Stimulated activated CD8-positive, alpha-beta memory T cell treated with anti-CD3 and anti-CD28 coated beads, Interleukin-2, amount 100 ng/mL, for 1 hour (primary cell): ENCODE results near the gene COX8C.
"Not testable (repeated sequence)": the region's sequence is repeated elsewhere in the genome, so short reads cannot be mapped to it uniquely, and the experiment has no call there.

ENCODE experiments used
- DNase-seq, 2 donors: peaks; one replicate each; pipeline ENCODE4 v3.0.0-alpha.2; 2020; ENCODE audit warnings: low read depth in 2 of 2

The COX8C gene

GRCh38 chr14:93320489-93320888 is 26.5 kb upstream of the COX8C start:
- DNase-seq: no peak

GRCh38 chr14:93322929-93323599 is 23.9 kb upstream of the COX8C start:
- no peak for DNase-seq

GRCh38 chr14:93323600-93324174 is 23.3 kb upstream of the COX8C start:
- no peak for DNase-seq

GRCh38 chr14:93326196-93326595 is 20.8 kb upstream of the COX8C start:
- no peak for DNase-seq

GRCh38 chr14:93328546-93328945 is 18.4 kb upstream of the COX8C start:
- DNase-seq: no peak

- DNase-seq: no peak
Measured at GRCh38 chr14:93329965-93330608, 16.9 kb upstream of the COX8C start.

- DNase-seq: no peak
Measured at GRCh38 chr14:93330609-93331000, 16.4 kb upstream of the COX8C start.

GRCh38 chr14:93331002-93331727 is 15.8 kb upstream of the COX8C start:
- DNase-seq: no peak

- DNase-seq: no peak
Measured at GRCh38 chr14:93331728-93332396, 15.1 kb upstream of the COX8C start.

GRCh38 chr14:93332397-93332852 is 14.6 kb upstream of the COX8C start:
- peak; percentile 2 to 5 for DNase-seq

GRCh38 chr14:93332853-93333630 is 13.9 kb upstream of the COX8C start, which contains the start of gene BTBD7:
Gene BTBD7, minus strand, starts transcription at chr14:93333036. Its CDS starts 36,985 bp downstream, at chr14:93296051.
- peak; percentile 87 to 92 for DNase-seq

- DNase-seq: no peak
Measured at GRCh38 chr14:93333631-93334103, 13.3 kb upstream of the COX8C start.

GRCh38 chr14:93337143-93337753 is 9.7 kb upstream of the COX8C start:
- no peak for DNase-seq

- DNase-seq: no peak
Measured at GRCh38 chr14:93337884-93338283, 9.1 kb upstream of the COX8C start.

- no peak for DNase-seq
Measured at GRCh38 chr14:93343266-93343665, 3.7 kb upstream of the COX8C start.

- DNase-seq: no peak
Measured at GRCh38 chr14:93343797-93344196, 3.2 kb upstream of the COX8C start.

GRCh38 chr14:93347850-93348249 is 868 bp downstream of the COX8C start:
- no peak for DNase-seq

- no peak for DNase-seq
Measured at GRCh38 chr14:93348292-93348691, 1.3 kb downstream of the COX8C start.

- DNase-seq: not testable (repeated sequence)
Measured at GRCh38 chr14:93354873-93355272, 7.9 kb downstream of the COX8C start.

- DNase-seq: no peak
Measured at GRCh38 chr14:93368996-93369712, 22.2 kb downstream of the COX8C start.
